ENCODE measurements around the gene MACROH2A1. TPM values are rescaled to one million over a fixed set of nuclear protein-coding genes. Genes with fewer than 3 reads are reported as not detected.

Gene MACROH2A1
- total and polyA plus RNA-seq, 10 of the 15 experiments (the other 5 are each of a cell fraction or from before 2014, with no cell fraction given), result 45.7 to 230 (median 196) TPM

DNA sequence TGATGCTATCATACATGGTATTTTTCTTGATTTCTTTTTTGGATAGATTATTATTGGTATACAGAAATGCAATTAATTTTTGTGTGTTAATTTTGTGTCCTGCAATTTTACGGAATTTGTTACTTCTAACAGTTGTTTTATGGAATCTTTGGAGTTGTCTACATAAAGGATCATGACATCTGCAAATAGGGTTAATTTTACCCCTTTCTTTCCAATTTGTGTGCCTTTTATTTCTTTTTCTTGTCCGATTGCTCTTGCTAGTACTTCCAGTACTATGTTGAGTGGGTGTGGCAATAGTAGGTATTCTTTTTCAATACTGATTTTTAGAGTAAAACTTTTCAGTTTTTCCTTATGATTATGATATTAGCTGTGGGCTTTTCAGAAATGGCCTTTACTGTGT is 111.5 kb downstream of the MACROH2A1 start:
- Histone ChIP-seq H3K4me2 (ENCODE audit: control insufficient read depth, insufficient read depth) (no peak overlapping the region), H4K20me1 (ENCODE audit: control insufficient read depth, insufficient read depth) (no peaks in the 10 kb centered on the region), H3K9ac (ENCODE audit: control insufficient read depth, insufficient read depth, low read length) (no peak overlapping the region), H3K9me3 (replicated peaks; ENCODE audit: control insufficient read depth, insufficient read depth, low read length) (no peaks in the 10 kb centered on the region), H2AFZ (ENCODE audit: control insufficient read depth, low read depth, low read length) (no peak overlapping the region), H3K4me1 (ENCODE audit: control insufficient read depth, insufficient read depth, low read length) (no peaks in the 10 kb centered on the region), H3K27ac (ENCODE audit: control insufficient read depth, insufficient read depth) (no peak overlapping the region), H3K4me3 (no peak overlapping the region), H3K79me2 (ENCODE audit: control insufficient read depth, insufficient read depth, low read length) (no peaks in the 10 kb centered on the region), H3K36me3 (ENCODE audit: control insufficient read depth in 2 of 2, insufficient read depth in 2 of 2, low read length in 1 of 2) (no peaks in the 10 kb centered on the region), H3K27me3 (replicated peaks in 1 of 2; ENCODE audit: control insufficient read depth in 2 of 2, insufficient read depth in 2 of 2, low read length in 1 of 2) (no peaks in the 10 kb centered on the region; a peak in 1 of 4 replicates)
- ATAC-seq, result no peak
- no TSS peak for BruUV-seq (replicated peaks)
- ChIA-PET RAD21 (ENCODE audit: unreplicated experiment) (no interaction called here), SMC1A (ENCODE audit: uncharacterized antibody, unreplicated experiment) (no interaction called here), POLR2A (no interaction called here), CTCF (no interaction called here)
- no peak for FAIRE-seq
- TF ChIP-seq WRNIP1 (IDR thresholded peaks at IDR 0.05; ENCODE audit: borderline replicate concordance, low read depth, low read length) (no peak), REST (IDR thresholded peaks at IDR 0.05; ENCODE audit: low read depth, low read length) (no peak)
- in situ Hi-C loops (cut with MboI) (no loop called here), intact Hi-C loops (cut with micrococcal nuclease; ENCODE audit: unreplicated experiment) (no loop called here)
- WGBS (ENCODE audit: insufficient coverage, insufficient replicate concordance, low lambda C conversion rate, missing lambda C conversion rate), result 27% methylated on average over 2 of the region's 2 CpGs
- DNase-seq (ENCODE audit: low read depth, low spot score), result no peak

Small RNA genes lying within 50 kb of the gene (small RNA-seq; reads per million reads assigned to genes)
- gene DCANP1, result not detected

Other genes with a start within 250 kb of the MACROH2A1 start
- gene DCANP1, start 48.1 kb upstream of the MACROH2A1 start, total RNA-seq (2014; rRNA removed), result not detected in 2 replicates
- gene DCANP1, start 48.1 kb upstream of the MACROH2A1 start, total RNA-seq (2014; rRNA removed; fragmentation: Illumina TruSeq; extraction: Trizol), result not detected in 2 replicates
- gene DCANP1, start 48.1 kb upstream of the MACROH2A1 start, total RNA-seq (2021), result not detected in 2 replicates
- gene DCANP1, start 48.1 kb upstream of the MACROH2A1 start, polyA plus RNA-seq (2011; rRNA removed), result not detected in 2 replicates
- 0.01 TPM in 1 of 2 replicates, not detected in the other for gene DCANP1, start 48.1 kb upstream of the MACROH2A1 start, polyA plus RNA-seq (2014; fragmentation: Illumina TruSeq; extraction: Trizol)
- gene DCANP1, start 48.1 kb upstream of the MACROH2A1 start, polyA plus RNA-seq (2014; fragmentation: Nextera tagmentation; extraction: Ambion mirVana), result not detected
- gene DCANP1, start 48.1 kb upstream of the MACROH2A1 start, polyA plus RNA-seq (2014; rRNA removed), result not detected in 2 replicates
- not detected for gene DCANP1, start 48.1 kb upstream of the MACROH2A1 start, polyA plus RNA-seq (2016; fragmentation: Nextera tagmentation; extraction: Ambion mirVana)
- gene TIFAB, start 53.1 kb upstream of the MACROH2A1 start, total RNA-seq (2014; rRNA removed), result not detected in 2 replicates
- gene TIFAB, start 53.1 kb upstream of the MACROH2A1 start, total RNA-seq (2014; rRNA removed; fragmentation: Illumina TruSeq; extraction: Trizol), result not detected in 2 replicates
- gene TIFAB, start 53.1 kb upstream of the MACROH2A1 start, total RNA-seq (2021), result not detected in 2 replicates
- not detected in 2 replicates for gene TIFAB, start 53.1 kb upstream of the MACROH2A1 start, polyA plus RNA-seq (2011; rRNA removed)
- gene TIFAB, start 53.1 kb upstream of the MACROH2A1 start, polyA plus RNA-seq (2014; fragmentation: Illumina TruSeq; extraction: Trizol), result not detected in 2 replicates
- not detected for gene TIFAB, start 53.1 kb upstream of the MACROH2A1 start, polyA plus RNA-seq (2014; fragmentation: Nextera tagmentation; extraction: Ambion mirVana)
- gene TIFAB, start 53.1 kb upstream of the MACROH2A1 start, polyA plus RNA-seq (2014; rRNA removed), result not detected in 2 replicates
- not detected for gene TIFAB, start 53.1 kb upstream of the MACROH2A1 start, polyA plus RNA-seq (2016; fragmentation: Nextera tagmentation; extraction: Ambion mirVana)
- gene NEUROG1, start 136.7 kb upstream of the MACROH2A1 start, total RNA-seq (2014; rRNA removed), result not detected in 2 replicates
- gene NEUROG1, start 136.7 kb upstream of the MACROH2A1 start, total RNA-seq (2014; rRNA removed; fragmentation: Illumina TruSeq; extraction: Trizol), result not detected in 2 replicates
- not detected in 2 replicates for gene NEUROG1, start 136.7 kb upstream of the MACROH2A1 start, total RNA-seq (2021)
- gene NEUROG1, start 136.7 kb upstream of the MACROH2A1 start, polyA plus RNA-seq (2011; rRNA removed), result not detected in 2 replicates
- not detected in 2 replicates for gene NEUROG1, start 136.7 kb upstream of the MACROH2A1 start, polyA plus RNA-seq (2014; fragmentation: Illumina TruSeq; extraction: Trizol)
- gene NEUROG1, start 136.7 kb upstream of the MACROH2A1 start, polyA plus RNA-seq (2014; fragmentation: Nextera tagmentation; extraction: Ambion mirVana), result not detected
- not detected in 2 replicates for gene NEUROG1, start 136.7 kb upstream of the MACROH2A1 start, polyA plus RNA-seq (2014; rRNA removed)
- not detected for gene NEUROG1, start 136.7 kb upstream of the MACROH2A1 start, polyA plus RNA-seq (2016; fragmentation: Nextera tagmentation; extraction: Ambion mirVana)
- gene CXCL14, start 179.8 kb upstream of the MACROH2A1 start, total RNA-seq (2014; rRNA removed), result not detected in 2 replicates
- not detected in 2 replicates for gene CXCL14, start 179.8 kb upstream of the MACROH2A1 start, total RNA-seq (2014; rRNA removed; fragmentation: Illumina TruSeq; extraction: Trizol)
- gene CXCL14, start 179.8 kb upstream of the MACROH2A1 start, total RNA-seq (2021), result not detected in 2 replicates
- gene CXCL14, start 179.8 kb upstream of the MACROH2A1 start, polyA plus RNA-seq (2011; rRNA removed), result 0.05 and 0.09 TPM in 2 replicates
- not detected in 2 replicates for gene CXCL14, start 179.8 kb upstream of the MACROH2A1 start, polyA plus RNA-seq (2014; fragmentation: Illumina TruSeq; extraction: Trizol)
- gene CXCL14, start 179.8 kb upstream of the MACROH2A1 start, polyA plus RNA-seq (2014; fragmentation: Nextera tagmentation; extraction: Ambion mirVana), result not detected
- gene CXCL14, start 179.8 kb upstream of the MACROH2A1 start, polyA plus RNA-seq (2014; rRNA removed), result not detected in 2 replicates
- gene CXCL14, start 179.8 kb upstream of the MACROH2A1 start, polyA plus RNA-seq (2016; fragmentation: Nextera tagmentation; extraction: Ambion mirVana), result not detected